Superior temporal gyrus (tissue), 1 donor: Measurements from ENCODE around the gene SPX.

Experiments used
- DNase-seq: peaks from one replicate; pipeline ENCODE4 v3.0.0-alpha.2; 2016; ENCODE audit errors: extremely low spot score

SPX gene, protein sequence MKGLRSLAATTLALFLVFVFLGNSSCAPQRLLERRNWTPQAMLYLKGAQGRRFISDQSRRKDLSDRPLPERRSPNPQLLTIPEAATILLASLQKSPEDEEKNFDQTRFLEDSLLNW

DNA sequence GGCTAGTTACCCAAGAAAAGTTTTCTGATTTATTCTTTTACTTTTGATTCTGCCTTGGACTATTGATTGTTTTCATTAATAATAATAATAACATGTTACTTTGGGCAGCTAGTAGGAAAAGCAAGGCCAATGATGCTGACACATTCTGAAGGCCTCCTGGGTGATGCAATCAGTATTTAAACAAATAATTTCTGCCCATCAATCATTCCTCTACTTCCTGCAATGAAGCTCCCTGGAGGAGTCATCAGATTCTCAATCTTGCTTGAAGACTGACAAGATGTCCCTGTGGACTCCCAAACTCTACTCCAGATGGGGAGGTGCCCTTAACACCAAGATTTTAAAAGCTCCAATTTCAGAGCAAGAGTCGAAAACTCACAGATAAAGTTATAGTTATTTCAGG is at the start of gene SPX:
Gene SPX, plus strand, starts transcription at position 244 of the 400 bp plus-strand sequence. CDS start 177 bp downstream, outside the sequence.
- DNase-seq: no peak

DNA sequence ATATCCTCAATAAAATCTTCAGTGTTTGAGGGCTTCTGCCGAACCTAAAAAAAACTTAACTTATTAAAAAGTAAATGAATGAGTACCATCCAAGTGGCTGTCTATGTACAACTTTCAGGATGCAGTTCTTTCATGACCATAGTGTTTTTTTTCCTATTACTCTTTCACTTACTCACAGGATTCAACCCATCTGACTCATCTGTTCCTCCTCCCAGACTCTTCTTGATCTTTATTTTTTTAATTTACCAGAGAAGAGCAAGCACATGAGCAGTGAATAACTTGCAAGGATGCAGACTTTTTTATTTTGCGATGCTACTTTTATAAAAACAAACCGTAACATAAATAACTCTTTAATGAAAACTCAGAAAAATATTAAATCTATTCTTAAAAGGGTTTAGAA is 49.1 kb upstream of the SPX start:
- DNase-seq: no peak

DNA sequence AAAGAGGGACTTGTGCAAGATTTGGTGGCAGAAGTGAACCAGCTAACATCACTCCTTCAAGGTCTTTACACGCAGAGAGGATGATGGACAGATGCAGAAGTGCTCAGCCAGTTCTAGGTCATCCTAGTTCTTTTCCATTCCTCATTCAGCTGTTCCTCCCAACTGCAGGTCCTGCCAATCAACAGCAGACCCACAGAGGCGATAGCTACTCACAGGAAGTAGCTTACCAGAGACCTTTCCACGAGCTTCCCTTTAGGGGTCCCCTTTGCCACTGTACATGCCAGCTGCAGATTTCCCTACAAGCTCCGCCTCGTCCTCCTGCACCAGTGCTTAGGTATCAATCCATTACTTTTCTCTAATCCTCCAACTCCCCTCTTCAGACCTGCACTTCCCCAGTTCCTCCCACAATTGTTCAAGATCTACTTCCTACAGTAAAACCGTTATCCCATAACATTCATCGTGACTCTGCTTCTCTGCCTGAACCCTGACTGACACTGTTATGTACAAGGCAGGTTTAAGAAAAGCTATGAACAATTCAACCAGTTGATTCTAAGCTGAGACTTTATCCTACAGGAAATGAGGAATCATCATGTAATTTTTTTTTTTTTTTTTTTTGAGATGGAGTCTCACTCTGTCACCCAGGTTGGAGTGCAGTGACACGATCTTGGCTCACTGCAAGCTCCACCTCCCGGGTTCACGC is 47.2 kb upstream of the SPX start:
- no peak for DNase-seq

DNA sequence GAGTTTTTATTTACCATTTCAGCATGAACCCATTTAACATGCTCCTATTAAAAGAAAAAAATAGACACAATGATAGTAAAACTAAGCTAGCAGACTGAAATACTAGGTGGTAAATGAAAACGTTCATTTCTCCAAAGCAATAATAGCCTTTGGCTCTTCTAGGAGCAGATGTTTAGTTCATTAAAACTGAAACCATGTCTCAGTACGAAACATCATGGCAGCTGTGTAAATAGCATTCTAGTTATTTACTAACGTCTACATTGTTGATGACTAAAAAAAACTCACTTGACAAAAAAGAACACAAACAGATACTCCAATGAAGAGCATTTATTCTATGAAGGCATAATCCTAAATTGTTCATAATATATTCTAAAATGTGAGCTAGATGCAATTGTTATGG is 42.6 kb upstream of the SPX start:
- no peak for DNase-seq

DNA sequence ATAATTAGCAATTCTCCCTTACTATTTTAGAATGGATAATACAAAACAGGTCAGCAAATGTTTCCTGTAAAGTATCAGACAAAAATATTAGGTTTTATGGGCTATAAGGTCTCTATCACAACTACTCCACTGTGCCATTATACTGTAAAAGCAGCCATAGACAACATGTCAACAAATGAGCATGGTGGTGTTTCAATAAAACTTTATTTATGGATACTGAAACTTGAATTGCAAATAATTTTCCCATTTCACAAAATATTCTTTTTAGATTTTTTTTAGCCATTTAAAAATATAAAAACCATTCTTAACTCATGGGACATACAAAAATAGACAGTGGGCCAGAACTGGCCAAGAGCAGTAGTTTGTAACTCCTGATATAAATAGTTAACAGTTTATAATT is 40.1 kb upstream of the SPX start:
- no peak for DNase-seq

DNA sequence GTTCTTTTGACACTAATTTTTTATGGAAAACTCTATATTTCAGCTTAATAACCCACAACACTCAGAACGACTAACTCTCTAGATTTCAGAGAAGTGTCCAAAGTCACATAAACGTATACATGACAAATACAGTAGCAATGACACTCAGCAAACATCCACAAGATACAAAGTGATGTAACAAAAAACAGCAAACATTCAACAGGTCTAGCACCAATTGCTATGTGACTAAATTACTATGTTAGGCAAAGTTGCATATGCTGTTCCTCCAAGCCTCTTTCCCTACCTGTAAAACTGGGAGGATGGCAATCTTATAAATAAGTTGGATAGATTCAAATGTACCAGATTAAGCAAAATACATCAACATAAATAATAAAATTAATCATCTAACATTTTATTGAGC is 26.3 kb upstream of the SPX start:
- DNase-seq: no peak

DNA sequence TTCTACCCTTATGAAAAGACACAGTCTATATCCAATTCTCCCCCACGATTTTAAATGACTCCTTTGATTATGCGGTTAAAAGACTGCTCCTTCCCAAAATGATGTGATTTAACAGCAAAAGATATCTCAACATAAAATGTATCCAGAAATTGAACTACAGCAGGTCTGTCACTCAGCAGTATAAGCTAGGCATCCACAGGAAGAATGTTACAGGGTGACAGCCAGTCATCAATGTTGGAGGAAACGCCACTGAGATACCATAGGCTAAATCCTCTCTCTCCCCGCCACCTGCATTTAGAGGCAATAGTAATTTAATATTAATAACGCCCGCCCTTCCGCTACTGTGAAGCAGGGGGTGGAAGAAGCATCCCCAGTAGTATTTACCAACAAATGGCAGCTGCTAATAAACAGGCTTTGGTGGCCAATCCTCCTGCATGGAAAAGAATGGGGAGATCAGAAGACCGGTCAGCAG is 25.3 kb upstream of the SPX start:
- no peak for DNase-seq

DNA sequence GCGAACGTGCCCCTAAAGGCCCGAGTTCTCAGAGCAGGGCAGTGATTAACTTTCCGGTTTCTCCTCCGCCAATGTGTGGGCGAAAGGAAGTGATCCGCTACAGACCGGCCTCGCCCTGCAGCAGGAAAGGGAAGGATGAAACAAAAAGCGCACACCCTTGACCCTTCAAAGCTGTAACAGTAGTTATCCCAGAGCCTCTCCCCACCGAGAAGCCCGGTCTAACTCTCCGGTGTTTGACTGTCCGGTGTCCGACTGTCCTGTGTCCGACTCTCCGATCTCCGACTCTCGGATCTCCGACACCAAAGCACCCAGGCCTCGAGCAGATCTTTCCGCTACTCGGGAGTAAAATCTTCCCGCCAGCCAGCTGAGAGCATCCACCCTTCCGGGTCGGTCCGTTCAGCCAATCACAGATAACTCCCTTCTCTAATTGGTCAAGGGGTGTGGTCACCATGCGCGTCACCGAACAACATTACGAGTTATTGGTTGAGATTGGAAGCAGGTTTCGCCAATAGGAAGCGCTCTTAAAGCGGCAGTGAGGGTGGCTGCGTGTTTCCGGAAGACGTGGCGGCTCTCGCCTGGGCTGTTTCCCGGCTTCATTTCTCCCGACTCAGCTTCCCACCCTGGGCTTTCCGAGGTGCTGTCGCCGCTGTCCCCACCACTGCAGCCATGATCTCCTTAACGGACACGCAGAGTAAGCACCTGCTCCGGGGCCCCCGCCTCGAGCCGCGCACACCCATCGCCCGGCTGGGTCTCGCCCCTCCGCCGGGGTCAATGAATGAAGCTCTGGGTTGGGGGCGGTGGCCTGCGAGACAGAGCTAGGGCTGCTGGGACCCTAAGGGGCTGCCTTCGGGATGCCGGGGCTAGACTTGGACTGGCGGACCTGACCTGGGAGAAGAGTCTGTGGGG is 24.6 kb upstream of the SPX start, which contains the start of the genes GOLT1B and RECQL:
Gene GOLT1B, plus strand, starts transcription at position 532 of the 906 bp plus-strand sequence. Its CDS starts 135 bp downstream, at position 667.
Gene RECQL, minus strand, starts transcription at position 378 of the 906 bp plus-strand sequence. CDS start 2,065 bp downstream, outside the sequence.
- peak; percentile 99 for DNase-seq

DNA sequence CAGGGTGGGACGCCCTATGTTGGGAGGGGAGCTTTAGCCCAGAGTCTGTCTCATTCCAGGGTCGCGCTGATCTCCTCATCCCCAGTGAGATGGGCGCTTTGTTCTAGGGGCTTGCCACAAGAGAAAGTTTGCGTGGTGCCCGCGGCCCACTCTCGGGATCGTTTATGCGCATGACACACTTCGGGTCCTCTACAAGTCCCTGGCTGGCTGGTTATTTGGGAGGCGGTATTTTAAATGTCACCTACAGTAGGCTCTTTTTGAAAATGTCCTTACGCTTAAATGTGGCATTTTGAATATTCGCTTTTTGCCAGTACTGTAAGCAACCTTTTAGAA is 24.0 kb upstream of the SPX start:
- no peak for DNase-seq

DNA sequence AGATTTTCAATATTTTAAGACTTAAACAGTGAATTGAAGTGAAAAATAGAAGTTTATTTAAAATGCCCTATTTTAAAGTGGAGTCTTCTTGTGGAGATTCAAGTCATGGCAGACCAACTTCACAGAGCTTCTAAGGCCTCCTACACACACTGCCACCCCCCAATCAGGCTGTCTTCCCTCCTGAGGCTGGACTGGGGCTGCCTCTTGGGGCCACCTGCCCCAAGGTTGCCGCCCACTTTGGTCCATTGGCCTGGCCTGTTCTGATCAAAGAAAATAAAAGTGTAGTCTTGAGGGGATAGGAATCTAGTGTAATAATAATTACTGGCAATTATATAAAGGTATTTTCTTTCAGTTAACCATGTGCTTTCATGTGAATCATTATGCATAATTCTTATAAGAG is 23.2 kb upstream of the SPX start:
- DNase-seq: no peak

DNA sequence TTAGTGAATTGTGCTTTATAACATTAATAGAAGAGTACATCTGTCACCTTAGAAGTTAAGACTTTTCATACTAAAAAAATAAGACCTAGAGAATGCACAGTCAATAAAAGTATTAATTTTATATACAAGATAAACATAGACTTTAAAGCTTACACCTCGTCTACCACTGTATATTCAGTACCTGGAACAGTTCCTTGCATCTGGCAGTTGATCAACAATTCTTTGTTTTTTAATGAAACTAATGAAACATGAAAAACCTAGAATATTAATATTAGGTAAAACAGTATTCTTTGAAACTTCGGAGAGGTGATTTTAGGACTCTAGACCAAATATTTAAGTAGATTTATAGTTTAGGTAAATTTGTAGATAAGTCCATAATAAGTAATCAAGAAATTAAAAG is 20.2 kb upstream of the SPX start:
- no peak for DNase-seq

DNA sequence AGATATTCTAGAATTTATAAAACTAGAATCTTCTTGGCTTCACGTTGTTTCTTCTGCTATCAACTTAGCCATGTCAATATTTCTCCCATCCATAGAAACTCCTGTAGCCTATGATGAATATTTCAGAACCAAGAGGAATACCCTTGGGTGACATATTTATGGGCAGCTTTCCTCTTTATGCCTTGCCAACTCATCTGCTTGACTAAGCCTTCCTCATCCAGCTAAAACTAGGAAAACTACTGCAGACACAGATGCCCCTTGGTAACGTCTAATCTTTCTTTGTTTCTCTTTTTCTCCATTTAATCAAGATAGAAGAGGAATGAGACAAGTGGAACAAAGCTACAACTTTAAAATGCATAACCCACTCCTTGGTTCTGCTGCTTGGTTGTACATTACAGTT is 18.2 kb upstream of the SPX start:
- DNase-seq: no peak

DNA sequence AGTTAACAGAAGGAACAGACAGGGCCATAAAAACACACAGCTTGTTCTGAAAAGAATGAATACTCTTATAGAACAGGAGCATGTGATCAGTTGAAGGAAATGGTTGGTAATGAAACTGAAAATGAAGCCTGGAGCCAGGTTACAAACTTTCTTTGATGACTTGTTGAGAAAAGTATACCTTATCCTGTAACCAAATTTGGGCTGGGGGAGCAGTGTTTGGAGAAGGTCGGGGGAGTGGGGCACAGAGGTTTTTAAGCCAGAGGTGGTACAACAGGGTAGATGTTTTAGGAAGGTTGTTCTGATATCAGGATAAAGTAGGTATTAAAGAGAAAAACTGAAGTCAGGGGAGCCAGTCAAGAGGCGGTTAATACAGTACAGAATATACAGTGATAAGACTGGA is 16.3 kb upstream of the SPX start:
- DNase-seq: no peak

DNA sequence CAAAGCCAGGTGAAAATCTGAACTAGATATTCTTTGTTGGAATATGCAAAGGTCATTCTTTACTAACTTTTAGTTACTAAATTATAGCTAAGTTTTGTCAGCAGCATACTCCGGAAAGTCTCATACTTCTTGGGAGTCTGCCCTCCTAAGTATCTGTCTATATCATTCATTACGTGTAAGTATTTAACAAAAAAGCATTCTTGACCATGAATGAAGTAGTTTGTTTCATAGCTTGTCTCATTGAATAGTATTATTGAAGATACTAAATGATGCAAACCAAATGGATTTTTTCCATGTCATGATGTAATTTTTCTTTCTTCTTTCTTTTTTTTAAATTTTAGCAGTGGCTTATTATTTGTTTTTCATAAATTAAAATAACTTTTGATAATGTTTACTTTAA is 9.8 kb upstream of the SPX start:
- no peak for DNase-seq

DNA sequence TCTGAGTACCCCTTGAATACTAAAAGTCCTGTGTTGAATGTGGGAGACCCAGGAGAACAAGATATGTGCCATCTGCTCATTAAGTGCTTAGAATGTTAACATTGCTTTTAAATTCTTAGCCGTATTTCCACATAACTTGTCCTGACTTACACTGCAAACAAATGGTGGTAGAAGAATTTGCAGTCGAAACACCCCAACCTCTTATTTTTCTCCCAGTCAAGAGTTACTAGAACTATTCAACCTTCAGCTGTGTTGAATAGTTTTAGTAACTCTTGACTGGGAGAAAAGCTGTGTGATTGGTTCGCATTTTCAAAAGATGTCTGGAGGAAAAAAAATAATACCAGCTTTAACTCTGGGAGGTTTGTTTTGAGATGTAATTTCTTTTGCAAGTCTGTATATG is 7.6 kb upstream of the SPX start:
- DNase-seq: no peak

DNA sequence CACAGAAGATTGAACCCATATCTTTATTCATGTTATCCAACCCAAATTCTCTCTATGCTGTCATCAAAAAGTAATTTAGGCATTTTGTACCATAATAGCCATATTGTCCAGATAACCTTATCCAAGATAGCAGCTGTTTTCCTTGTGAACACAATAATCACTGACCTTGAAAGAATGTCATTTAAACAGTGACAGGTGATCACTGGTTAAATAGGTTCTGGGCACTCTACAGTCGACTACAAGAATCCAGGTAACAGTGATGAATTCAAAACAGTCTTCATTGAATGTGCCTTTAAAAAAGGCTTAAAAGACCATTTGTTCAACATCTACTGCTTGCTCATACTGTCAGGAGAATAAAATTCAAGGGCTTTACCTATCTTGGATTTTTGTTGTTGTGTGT is 4.6 kb upstream of the SPX start:
- no peak for DNase-seq

DNA sequence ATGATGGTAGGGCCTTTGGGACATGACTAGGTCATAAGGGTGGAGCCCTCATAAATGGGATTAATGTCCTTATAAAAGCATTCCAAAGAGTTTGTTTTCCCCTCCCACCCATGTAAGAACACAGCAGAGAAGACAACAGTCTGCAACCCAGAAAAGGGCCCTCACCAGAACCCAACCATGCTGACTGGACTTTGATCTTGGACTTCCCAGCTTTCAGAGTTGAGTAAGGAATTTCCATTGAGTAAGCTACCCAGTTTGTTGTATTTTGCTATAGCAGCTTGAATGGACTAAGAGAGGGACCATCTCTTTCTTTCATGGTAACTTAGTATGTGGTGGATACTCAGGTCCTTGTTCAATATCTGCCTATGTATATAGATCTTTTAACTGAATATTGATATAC is 2.9 kb upstream of the SPX start:
- no peak for DNase-seq

DNA sequence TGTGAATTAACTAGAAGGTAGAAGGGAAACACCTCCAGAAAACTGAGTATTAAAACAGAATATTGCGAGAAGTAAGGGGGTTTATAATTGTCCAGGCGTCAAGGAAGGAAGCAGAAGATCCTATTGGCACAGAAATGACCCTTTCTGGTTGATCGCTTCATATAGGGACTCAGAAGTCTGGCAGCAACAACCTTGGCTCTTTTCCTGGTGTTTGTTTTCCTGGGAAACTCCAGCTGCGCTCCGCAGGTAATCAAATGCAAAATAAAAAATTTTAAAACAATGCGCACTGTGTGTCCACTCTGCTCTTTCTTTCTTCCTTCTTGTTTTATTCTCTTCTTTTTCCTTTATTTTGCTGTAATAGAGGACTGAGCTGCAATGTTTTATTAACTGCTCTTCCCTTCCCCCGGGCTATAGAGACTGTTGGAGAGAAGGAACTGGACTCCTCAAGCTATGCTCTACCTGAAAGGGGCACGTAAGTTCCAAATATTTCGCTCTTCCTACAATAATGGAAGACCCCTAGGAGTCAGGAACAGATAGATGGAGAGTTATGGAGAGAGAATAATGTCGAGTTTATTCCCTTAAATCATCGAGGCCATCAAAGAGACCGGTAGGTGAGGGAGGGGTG is 737 bp downstream of the SPX start:
- DNase-seq: no peak

DNA sequence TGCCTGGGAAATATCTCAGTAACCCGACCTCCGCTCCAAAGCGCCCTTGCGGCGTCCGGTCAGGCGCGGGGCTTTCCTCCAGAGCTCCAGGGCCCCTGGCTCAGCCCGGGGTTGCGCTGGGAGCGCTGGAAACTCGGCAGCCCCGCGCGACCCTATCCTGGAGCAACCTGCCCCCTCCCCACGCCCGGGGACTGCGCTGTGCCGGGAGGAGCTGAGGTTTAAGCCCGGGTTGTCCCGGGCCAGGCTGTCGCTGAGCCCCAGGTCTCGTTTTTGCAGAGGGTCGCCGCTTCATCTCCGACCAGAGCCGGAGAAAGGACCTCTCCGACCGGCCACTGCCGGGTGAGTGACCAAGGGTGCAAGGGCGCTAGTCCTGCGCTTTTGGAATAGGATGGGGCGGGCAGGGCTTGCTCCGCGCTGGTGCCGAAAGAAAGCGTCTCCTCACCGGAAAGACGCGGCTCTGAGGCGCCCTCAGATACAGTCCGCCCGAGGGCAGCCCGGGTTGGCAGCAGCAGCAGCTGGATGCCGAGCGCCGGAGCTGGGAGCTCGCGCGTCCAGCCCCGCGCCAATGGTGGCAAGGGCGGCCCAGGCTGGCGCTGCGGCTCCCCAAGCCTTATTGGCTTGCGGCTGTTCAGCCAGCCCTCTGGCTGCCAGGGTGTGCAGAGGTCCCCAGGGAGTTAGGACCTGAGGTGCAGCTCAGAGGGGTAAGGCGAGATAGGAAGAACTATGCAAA is 1.5 kb downstream of the SPX start:
- peak; percentile 53 for DNase-seq

DNA sequence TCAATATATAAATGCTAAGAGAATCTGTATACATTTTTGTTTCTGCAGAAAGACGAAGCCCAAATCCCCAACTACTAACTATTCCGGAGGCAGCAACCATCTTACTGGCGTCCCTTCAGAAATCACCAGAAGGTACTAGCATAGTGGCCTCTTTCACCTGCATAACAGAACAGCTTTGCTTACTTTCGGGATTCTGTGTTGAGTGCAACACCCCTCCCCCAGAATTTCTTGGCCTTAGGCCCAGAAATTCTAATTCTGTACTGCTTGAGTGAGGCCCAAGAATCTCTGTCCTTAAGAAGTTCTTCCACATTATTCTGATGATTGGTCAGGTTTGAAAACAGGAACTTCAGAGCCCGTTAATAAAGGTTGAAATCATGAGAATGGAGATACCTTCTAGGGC is 2.9 kb downstream of the SPX start:
- peak; percentile 33 for DNase-seq

DNA sequence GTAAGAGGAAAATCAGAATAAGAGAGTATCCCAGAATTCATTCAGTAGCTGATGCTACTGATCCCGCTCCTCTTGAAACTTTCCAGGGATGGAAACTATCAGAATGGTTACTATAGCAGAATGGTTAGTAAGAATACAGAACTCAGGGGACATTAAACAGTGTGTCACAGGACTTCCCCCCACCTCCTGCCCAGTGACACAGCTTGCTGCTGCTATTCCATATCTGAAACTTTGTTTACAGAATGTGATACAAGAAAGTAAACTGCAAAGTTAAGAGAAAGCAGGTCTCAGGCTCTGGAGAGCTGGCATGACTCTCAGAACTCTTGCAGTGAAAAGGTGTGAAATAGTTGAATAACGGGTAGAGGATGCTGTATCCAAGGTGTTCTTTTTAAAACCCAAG is 3.4 kb downstream of the SPX start:
- no peak for DNase-seq
